ENCODE results near the gene THRB. TPM values are rescaled to one million over a fixed set of nuclear protein-coding genes. Genes with fewer than 3 reads are reported as not detected.

THRB gene
- total RNA-seq, 2 experiments from 2014 or later, result not detected

DNA sequence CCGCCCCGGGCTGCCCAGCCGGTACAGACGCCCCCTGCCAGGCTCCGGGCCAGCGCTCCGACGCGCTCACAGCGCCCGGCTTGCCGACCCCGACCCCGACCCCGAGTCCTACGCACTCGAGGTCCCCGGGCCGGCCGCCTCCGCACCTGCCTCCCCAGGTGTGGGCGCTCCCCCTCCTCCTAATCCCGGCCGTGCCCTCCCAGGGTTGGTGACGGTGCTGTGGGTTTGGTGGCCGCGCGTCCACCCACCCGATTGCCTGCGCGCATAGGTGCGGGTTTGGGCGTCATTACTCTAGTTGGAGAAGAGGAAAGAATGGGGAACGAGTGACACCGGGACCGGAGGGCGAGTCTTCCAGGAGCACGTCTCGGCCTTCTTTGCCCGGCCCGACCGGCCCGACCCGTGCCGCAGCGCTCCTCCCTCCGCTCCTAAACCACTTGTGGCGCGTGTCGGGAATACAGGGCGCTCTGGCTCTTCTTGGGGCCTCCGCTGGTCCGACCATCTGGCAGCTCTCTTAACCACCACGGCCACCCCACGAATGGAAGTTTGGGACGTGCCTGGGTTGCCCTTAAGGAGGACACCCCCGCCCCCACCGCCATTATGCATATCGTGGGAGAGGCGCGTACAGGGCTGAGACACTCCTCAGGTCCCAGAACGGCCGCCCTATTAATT lies 810 bp upstream of the THRB start:
- Mint-ChIP-seq H3K27ac (no peak overlapping the region), H3K36me3 (no peaks in the 10 kb centered on the region), H3K4me3 (no peak overlapping the region), H3K4me1 (ENCODE audit: low read depth) (no peaks in the 10 kb centered on the region), H3K27me3 (peaks cover 39% of the 10 kb centered on the region), H3K9me3 (no peaks in the 10 kb centered on the region)
- intact Hi-C loops (cut with micrococcal nuclease), result no loop called here
- ChIA-PET POLR2A (no interaction called here), CTCF (no interaction called here)
- DNase-seq, result no peak

- CTCF ChIA-PET, result no interaction called here
- Mint-ChIP-seq H3K4me1 (ENCODE audit: low read depth) (no peaks in the 10 kb centered on the region), H3K36me3 (no peaks in the 10 kb centered on the region), H3K9me3 (no peaks in the 10 kb centered on the region), H3K27me3 (peaks cover 39% of the 10 kb centered on the region), H3K4me3 (no peak overlapping the region), H3K27ac (no peak overlapping the region)
- DNase-seq, result no peak
- POLR2A ChIA-PET, result no interaction called here
- intact Hi-C loops (cut with micrococcal nuclease), result no loop called here
Observed at GRCh38 chr3:24493746-24494617, 668 bp downstream of the THRB start.

GRCh38 chr3:24492971-24493551 lies 1.6 kb downstream of the THRB start:
- no peak for DNase-seq
- Mint-ChIP-seq H3K36me3 (no peaks in the 10 kb centered on the region), H3K27me3 (peaks cover 37% of the 10 kb centered on the region), H3K27ac (no peak overlapping the region), H3K4me3 (no peak overlapping the region), H3K4me1 (ENCODE audit: low read depth) (no peaks in the 10 kb centered on the region), H3K9me3 (no peaks in the 10 kb centered on the region)
- ChIA-PET POLR2A (no interaction called here), CTCF (no interaction called here)
- intact Hi-C loops (cut with micrococcal nuclease), result no loop called here

DNA sequence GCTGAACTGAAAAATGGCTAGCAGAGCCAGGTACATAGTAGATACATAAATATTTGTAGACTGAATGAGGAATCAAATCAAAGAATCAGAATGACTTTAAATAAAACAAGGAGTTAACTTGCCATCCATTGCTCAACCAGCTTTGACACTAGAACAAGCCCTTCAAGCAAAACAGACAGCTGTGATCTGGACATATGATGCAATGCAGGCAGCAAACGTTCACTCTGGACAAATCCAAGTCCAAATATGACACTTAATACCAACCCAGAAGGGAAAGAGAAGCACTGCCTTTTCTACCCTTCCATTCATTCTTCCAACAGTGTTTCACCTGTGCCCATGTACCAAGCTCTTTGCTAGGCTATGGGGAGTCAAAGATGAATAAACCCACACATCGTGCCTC lies 4.5 kb downstream of the THRB start:
- Mint-ChIP-seq H3K9me3 (no peaks in the 10 kb centered on the region), H3K36me3 (no peaks in the 10 kb centered on the region), H3K4me1 (ENCODE audit: low read depth) (no peaks in the 10 kb centered on the region), H3K27me3 (peaks cover 20% of the 10 kb centered on the region), H3K4me3 (no peak overlapping the region), H3K27ac (no peak overlapping the region)
- CTCF ChIA-PET, result no interaction called here
- POLR2A ChIA-PET, result no interaction called here
- intact Hi-C loops (cut with micrococcal nuclease), result no loop called here
- DNase-seq, result no peak

DNA sequence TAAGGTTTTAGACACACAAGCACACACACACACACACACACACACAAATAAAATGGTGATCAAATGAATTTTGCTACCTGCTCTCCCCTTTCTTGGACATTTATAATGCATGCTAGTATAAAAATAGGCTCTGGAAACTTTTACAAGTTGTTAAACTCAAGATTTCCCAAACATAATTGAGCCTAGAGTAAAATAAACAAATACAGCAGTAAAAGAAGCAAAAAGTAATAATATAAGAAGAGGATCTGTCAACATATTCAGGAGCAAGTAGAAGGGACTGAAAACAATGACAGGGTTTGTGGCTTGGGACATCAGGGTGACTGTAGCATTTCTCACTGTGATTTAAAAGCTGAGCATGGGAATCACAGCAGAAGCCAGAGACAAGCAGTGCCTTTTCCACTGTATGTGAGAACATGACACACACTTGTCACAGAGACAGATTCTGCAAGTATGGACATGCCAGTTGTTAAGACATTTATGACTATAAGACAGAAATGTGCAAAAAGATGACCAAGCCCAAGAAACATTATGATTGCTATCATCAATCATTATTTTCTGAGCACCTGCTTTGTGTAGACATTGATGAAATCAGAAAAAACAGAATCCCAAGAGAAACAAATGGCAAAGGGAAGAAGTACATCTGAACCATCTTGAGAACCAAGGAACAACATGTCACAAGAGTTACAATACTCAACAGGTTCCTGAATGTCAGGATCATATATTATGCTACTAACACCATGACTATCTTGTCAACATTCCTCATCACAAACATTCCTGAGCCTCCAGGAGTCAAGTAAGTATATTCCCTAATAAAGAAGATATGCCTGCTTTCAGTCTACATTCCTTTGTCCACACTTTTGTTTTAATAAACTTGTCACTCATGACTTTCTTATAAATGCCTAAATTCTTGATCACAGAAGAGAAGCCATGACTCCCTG lies 7.1 kb downstream of the THRB start:
- ChIA-PET POLR2A (no interaction called here), CTCF (no interaction called here)
- Mint-ChIP-seq H3K27ac (no peak overlapping the region), H3K36me3 (no peaks in the 10 kb centered on the region), H3K4me1 (ENCODE audit: low read depth) (no peaks in the 10 kb centered on the region), H3K4me3 (no peak overlapping the region), H3K9me3 (no peaks in the 10 kb centered on the region), H3K27me3 (peaks cover 6% of the 10 kb centered on the region)
- intact Hi-C loops (cut with micrococcal nuclease), result no loop called here
- DNase-seq, result no peak

DNA sequence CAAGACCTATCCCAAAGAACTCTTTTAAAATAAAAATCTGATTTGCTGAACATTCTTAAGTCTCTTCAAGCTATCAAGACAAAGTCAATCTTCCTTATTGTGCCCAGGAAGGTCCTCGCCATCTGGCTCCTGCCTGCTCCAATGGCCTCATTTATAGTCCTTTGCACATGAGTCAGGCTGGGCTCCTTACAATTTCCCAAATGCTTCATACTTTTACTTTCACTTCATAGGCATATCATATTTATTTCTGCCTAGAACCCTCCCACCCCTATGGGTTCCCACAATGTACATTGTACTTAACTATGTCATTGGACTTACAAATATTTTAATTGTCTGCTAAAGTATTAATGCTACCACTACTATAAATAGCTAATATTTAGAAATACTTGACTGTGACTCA lies 9.1 kb downstream of the THRB start:
- DNase-seq, result no peak
- no peaks in the 10 kb centered on the region for H3K4me1 Mint-ChIP-seq (ENCODE audit: low read depth)
- CTCF ChIA-PET, result no interaction called here
- no peak overlapping the region for H3K4me3 Mint-ChIP-seq
- H3K27me3 Mint-ChIP-seq, result no peaks in the 10 kb centered on the region
- no peaks in the 10 kb centered on the region for H3K9me3 Mint-ChIP-seq
- no peaks in the 10 kb centered on the region for H3K36me3 Mint-ChIP-seq
- no peak overlapping the region for H3K27ac Mint-ChIP-seq
- intact Hi-C loops (cut with micrococcal nuclease), result no loop called here
- POLR2A ChIA-PET, result no interaction called here

GRCh38 chr3:24483873-24484272 lies 10.8 kb downstream of the THRB start:
- DNase-seq, result no peak
- ChIA-PET CTCF (no interaction called here), POLR2A (no interaction called here)
- intact Hi-C loops (cut with micrococcal nuclease), result no loop called here
- Mint-ChIP-seq H3K4me1 (ENCODE audit: low read depth) (no peaks in the 10 kb centered on the region), H3K36me3 (no peaks in the 10 kb centered on the region), H3K9me3 (no peaks in the 10 kb centered on the region), H3K27ac (no peak overlapping the region), H3K4me3 (no peak overlapping the region), H3K27me3 (no peaks in the 10 kb centered on the region)

GRCh38 chr3:24482096-24482705 lies 12.4 kb downstream of the THRB start:
- intact Hi-C loops (cut with micrococcal nuclease), result no loop called here
- ChIA-PET POLR2A (no interaction called here), CTCF (no interaction called here)
- H3K27me3 Mint-ChIP-seq, result no peaks in the 10 kb centered on the region
- H3K27ac Mint-ChIP-seq, result no peak overlapping the region
- no peaks in the 10 kb centered on the region for H3K36me3 Mint-ChIP-seq
- no peak for DNase-seq
- H3K4me3 Mint-ChIP-seq, result no peak overlapping the region
- no peaks in the 10 kb centered on the region for H3K4me1 Mint-ChIP-seq (ENCODE audit: low read depth)
- H3K9me3 Mint-ChIP-seq, result no peaks in the 10 kb centered on the region

GRCh38 chr3:24481193-24481592 lies 13.5 kb downstream of the THRB start:
- ChIA-PET CTCF (no interaction called here), POLR2A (no interaction called here)
- no peaks in the 10 kb centered on the region for H3K36me3 Mint-ChIP-seq
- H3K27me3 Mint-ChIP-seq, result no peaks in the 10 kb centered on the region
- no peak overlapping the region for H3K4me3 Mint-ChIP-seq
- intact Hi-C loops (cut with micrococcal nuclease), result no loop called here
- no peak overlapping the region for H3K27ac Mint-ChIP-seq
- no peaks in the 10 kb centered on the region for H3K9me3 Mint-ChIP-seq
- H3K4me1 Mint-ChIP-seq (ENCODE audit: low read depth), result no peaks in the 10 kb centered on the region
- DNase-seq, result no peak

DNA sequence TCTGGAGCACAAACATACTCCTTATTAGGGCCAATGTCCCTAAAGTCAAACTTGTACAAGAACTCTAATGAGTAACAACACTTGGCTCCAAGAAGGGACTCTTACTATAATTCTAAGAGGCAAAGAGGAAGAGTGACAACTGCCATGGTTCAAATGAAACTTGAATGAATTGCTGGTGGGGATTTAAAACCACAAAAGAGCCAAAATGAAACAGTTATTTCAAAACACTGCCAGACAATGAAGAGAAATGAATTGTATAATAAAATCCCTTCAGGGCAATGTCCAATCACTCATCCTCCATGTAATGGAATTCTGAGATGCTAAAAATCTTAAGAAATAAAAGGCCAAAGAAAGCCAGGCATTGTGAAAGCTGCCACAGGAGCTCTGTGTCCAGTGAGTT lies 14.2 kb downstream of the THRB start:
- DNase-seq, result no peak
- H3K4me1 Mint-ChIP-seq (ENCODE audit: low read depth), result no peaks in the 10 kb centered on the region
- H3K36me3 Mint-ChIP-seq, result no peaks in the 10 kb centered on the region
- no peaks in the 10 kb centered on the region for H3K9me3 Mint-ChIP-seq
- CTCF ChIA-PET, result no interaction called here
- intact Hi-C loops (cut with micrococcal nuclease), result no loop called here
- H3K4me3 Mint-ChIP-seq, result no peak overlapping the region
- POLR2A ChIA-PET, result no interaction called here
- H3K27ac Mint-ChIP-seq, result no peak overlapping the region
- H3K27me3 Mint-ChIP-seq, result no peaks in the 10 kb centered on the region

GRCh38 chr3:24479816-24480215 lies 14.8 kb downstream of the THRB start:
- Mint-ChIP-seq H3K4me1 (ENCODE audit: low read depth) (no peaks in the 10 kb centered on the region), H3K27me3 (no peaks in the 10 kb centered on the region), H3K36me3 (no peaks in the 10 kb centered on the region), H3K27ac (no peak overlapping the region), H3K9me3 (no peaks in the 10 kb centered on the region), H3K4me3 (no peak overlapping the region)
- ChIA-PET POLR2A (no interaction called here), CTCF (no interaction called here)
- no peak for DNase-seq
- intact Hi-C loops (cut with micrococcal nuclease), result no loop called here
